Body of pancreas (tissue), 4 donors: ENCODE measurements around the gene SV2A.

Source experiments
- CTCF ChIP-seq, 7 experiments: fragments of 450-650 bp in 4 of 7; fragments of 200-600 bp in 3 of 7; sonication (generic) in 3 of 7; IDR thresholded peaks; one replicate each; pipeline ENCODE4 v1.5.1; 2016 to 2019; ENCODE audit warnings: antibody characterized with exemption in 7 of 7
- POLR2A ChIP-seq, 3 donors: fragments of 450-650 bp; IDR thresholded peaks; one replicate each; pipeline ENCODE4 v1.6.1; 2016; ENCODE audit warnings: antibody characterized with exemption in 3 of 3, mild to moderate bottlenecking in 2 of 3

DNA sequence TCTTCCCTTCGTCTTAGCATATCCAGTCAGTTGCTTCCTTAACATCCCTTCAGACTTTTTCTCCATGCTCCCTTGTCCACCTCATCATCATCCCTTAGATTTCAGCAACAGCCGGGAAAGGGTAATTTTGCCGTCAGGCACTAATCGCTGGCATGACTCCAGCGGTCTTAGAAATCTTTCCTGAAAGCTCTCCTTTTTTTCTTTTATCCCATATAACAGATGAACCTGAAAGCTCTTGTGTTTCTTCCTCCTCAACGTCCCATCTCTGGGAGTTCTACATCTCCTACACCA, 28.7 kb downstream of the SV2A start:
- TF ChIP-seq CTCF (IDR thresholded peaks at IDR 0.05) (no peak), POLR2A (IDR thresholded peaks at IDR 0.05) (no peak)
